Loucy (cell line): ENCODE results near the gene WDR33.

Source experiments
- H2AFZ ChIP-seq: fragments of 200-600 bp; sonication (generic); 2 replicates; pipeline ENCODE4 v1.6.0; 2016; ENCODE audit warnings: antibody characterized with exemption, mild to moderate bottlenecking, low read length, moderate library complexity
- H3F3A ChIP-seq: fragments of 200-600 bp; 2 replicates; pipeline ENCODE4 v1.6.0; 2016; ENCODE audit warnings: antibody characterized with exemption, low read depth, mild to moderate bottlenecking
- H3K27me3 ChIP-seq: fragments of 200-600 bp; sonication (generic); 2 replicates; pipeline ENCODE4 v1.6.1; 2014; ENCODE audit warnings: low read length, mild to moderate bottlenecking; ENCODE audit not compliant: insufficient read depth, poor library complexity, severe bottlenecking
- H3K36me3 ChIP-seq: fragments of 200-600 bp; sonication (generic); 2 replicates; pipeline ENCODE4 v1.6.1; 2016; ENCODE audit warnings: low read length; ENCODE audit not compliant: insufficient read depth
- H3K4me1 ChIP-seq: fragments of 200-600 bp; sonication (generic); 2 replicates; pipeline ENCODE4 v1.5.1; 2014; ENCODE audit warnings: low read length, mild to moderate bottlenecking; ENCODE audit not compliant: insufficient read depth, poor library complexity, severe bottlenecking
- H3K4me2 ChIP-seq: fragments of 200-600 bp; sonication (generic); 2 replicates; pipeline ENCODE4 v1.6.0; 2014; ENCODE audit warnings: antibody characterized with exemption, low read length, low read depth, mild to moderate bottlenecking; ENCODE audit not compliant: poor library complexity, severe bottlenecking
- H3K4me3 ChIP-seq: fragments of 200-600 bp; sonication (generic); 2 replicates; pipeline ENCODE4 v1.5.1; 2014; ENCODE audit warnings: low read length, mild to moderate bottlenecking, mixed read lengths; ENCODE audit not compliant: poor library complexity, severe bottlenecking
- H3K79me2 ChIP-seq: fragments of 200-600 bp; sonication (generic); 2 replicates; pipeline ENCODE4 v1.6.1; 2014; ENCODE audit warnings: low read length; ENCODE audit not compliant: insufficient read depth
- H3K9ac ChIP-seq: fragments of 200-600 bp; sonication (generic); 2 replicates; pipeline ENCODE4 v1.6.0; 2014; ENCODE audit warnings: mild to moderate bottlenecking, low read depth, low read length, moderate library complexity; ENCODE audit not compliant: poor library complexity, severe bottlenecking
- H3K9me2 ChIP-seq: fragments of 200-600 bp; sonication (generic); replicated peaks from 2 replicates; pipeline ENCODE4 v1.6.1; 2016; ENCODE audit warnings: low read depth, low read length, mixed read lengths
- H3K9me3 ChIP-seq: fragments of 200-600 bp; sonication (generic); 2 replicates; pipeline ENCODE4 v1.6.1; 2014; ENCODE audit warnings: mild to moderate bottlenecking, antibody characterized with exemption, low read length, low read depth; ENCODE audit not compliant: insufficient read depth
- H4K20me1 ChIP-seq: fragments of 200-600 bp; sonication (generic); 2 replicates; pipeline ENCODE4 v1.6.0; 2014; ENCODE audit warnings: antibody characterized with exemption, low read length, mild to moderate bottlenecking; ENCODE audit not compliant: insufficient read depth, poor library complexity, severe bottlenecking
- EZH2phosphoT487 ChIP-seq: fragments of 200-600 bp; IDR thresholded peaks from 2 replicates; pipeline ENCODE4 v1.6.1; 2018; ENCODE audit warnings: antibody characterized with exemption, mild to moderate bottlenecking, moderate library complexity, borderline replicate concordance
- TF ChIP-seq, protein P1 (sequence below): fragments of 200-600 bp; sonication (generic); conservative IDR thresholded peaks from 2 replicates; pipeline ENCODE4 v1.5.1; 2014; ENCODE audit warnings: mild to moderate bottlenecking, antibody characterized with exemption, low read length

Gene WDR33

DNA sequence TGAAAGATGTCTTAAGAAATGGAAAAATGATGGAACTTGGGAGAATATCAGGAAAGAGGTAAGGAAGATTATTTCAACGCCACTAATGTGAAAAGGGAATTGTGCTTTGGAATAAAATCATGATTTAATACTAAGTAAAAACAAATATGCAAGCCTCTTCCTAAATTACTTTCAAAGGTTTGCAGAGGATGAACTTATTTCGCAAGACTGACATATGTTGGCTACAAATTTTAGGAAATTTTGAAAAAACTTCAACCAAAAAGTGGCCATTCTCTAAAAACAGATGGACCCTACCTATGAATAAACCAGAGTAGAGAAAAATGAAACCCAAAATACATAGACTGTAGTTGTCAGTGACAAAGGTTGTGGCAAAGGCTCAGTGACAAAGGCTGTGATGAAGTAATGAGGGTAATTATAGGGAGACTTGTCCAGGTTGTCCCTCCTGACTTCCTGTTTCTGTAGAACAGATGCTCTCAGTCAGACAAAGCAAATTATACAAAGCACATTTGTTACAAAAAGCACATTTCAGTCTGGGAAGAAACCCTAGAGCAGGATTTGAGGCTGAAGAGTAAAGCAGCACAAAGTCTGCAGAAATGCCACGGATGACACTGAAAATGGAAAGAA, 70.2 kb downstream of the WDR33 start:
- H3K27me3 ChIP-seq, result no peaks in the 10 kb centered on the region
- no peaks in the 10 kb centered on the region for H3K9me2 ChIP-seq
- H3K4me3 ChIP-seq, result no peak overlapping the region
- H3K9me3 ChIP-seq, result no peaks in the 10 kb centered on the region
- H2AFZ ChIP-seq, result no peak overlapping the region
- H3K9ac ChIP-seq, result no peak overlapping the region
- H3K79me2 ChIP-seq, result no peaks in the 10 kb centered on the region
- no peaks in the 10 kb centered on the region for H4K20me1 ChIP-seq
- H3K36me3 ChIP-seq, result peaks cover 17% of the 10 kb centered on the region; the same call in 1 of the 2 replicates
- TF ChIP-seq, protein P1, sequence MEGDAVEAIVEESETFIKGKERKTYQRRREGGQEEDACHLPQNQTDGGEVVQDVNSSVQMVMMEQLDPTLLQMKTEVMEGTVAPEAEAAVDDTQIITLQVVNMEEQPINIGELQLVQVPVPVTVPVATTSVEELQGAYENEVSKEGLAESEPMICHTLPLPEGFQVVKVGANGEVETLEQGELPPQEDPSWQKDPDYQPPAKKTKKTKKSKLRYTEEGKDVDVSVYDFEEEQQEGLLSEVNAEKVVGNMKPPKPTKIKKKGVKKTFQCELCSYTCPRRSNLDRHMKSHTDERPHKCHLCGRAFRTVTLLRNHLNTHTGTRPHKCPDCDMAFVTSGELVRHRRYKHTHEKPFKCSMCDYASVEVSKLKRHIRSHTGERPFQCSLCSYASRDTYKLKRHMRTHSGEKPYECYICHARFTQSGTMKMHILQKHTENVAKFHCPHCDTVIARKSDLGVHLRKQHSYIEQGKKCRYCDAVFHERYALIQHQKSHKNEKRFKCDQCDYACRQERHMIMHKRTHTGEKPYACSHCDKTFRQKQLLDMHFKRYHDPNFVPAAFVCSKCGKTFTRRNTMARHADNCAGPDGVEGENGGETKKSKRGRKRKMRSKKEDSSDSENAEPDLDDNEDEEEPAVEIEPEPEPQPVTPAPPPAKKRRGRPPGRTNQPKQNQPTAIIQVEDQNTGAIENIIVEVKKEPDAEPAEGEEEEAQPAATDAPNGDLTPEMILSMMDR, result no peak
- no peak for TF ChIP-seq EZH2phosphoT487
- H3K4me2 ChIP-seq, result no peak overlapping the region
- no peaks in the 10 kb centered on the region for H3K4me1 ChIP-seq
- H3F3A ChIP-seq, result no peaks in the 10 kb centered on the region

DNA sequence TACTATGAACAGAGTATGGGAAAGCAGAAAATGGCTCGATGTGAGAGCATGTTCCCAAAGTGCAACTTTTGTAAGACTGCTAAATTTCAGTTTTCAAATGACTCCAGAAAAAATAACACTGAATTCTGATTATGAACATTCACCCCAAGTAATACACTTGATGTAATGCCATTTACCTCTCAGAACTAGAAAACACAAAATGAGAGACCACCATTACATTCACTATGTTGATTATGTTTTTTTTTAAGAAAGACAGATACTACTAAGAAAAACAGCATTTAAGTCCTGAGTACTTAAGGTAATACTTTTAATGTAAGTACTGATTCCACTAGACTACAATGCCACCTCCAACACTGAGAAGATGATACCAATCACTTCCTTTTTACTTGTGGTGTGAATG, 71.2 kb downstream of the WDR33 start:
- H3K9me3 ChIP-seq, result no peaks in the 10 kb centered on the region
- H3K36me3 ChIP-seq, result peaks cover 13% of the 10 kb centered on the region; the same call in 1 of the 2 replicates
- no peak overlapping the region for H3K4me3 ChIP-seq
- no peak overlapping the region for H3K4me2 ChIP-seq
- H3K9ac ChIP-seq, result no peak overlapping the region
- TF ChIP-seq EZH2phosphoT487, result no peak
- TF ChIP-seq, protein P1, result no peak
- no peaks in the 10 kb centered on the region for H4K20me1 ChIP-seq
- H3K9me2 ChIP-seq, result no peaks in the 10 kb centered on the region
- H2AFZ ChIP-seq, result no peak overlapping the region
- H3F3A ChIP-seq, result no peaks in the 10 kb centered on the region
- H3K79me2 ChIP-seq, result no peaks in the 10 kb centered on the region
- no peaks in the 10 kb centered on the region for H3K4me1 ChIP-seq
- no peaks in the 10 kb centered on the region for H3K27me3 ChIP-seq

DNA sequence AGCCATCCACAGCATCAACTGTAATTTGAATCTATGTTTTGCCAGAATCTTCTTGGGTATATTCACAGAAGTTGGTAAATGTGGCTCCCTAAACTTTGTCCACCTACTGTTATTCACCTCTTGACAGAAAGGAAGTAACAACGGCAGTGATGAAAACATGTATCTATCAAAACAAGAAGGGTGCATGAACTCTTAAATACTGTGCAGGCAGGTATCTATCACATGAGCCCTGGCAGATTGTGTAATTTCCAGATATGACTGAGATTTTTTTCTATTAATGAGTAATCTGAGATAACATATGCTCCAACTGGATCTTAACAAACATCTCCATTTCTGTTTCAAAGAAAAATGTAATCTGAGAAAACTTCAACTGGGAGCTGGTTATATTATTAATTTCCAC, 73.1 kb downstream of the WDR33 start:
- TF ChIP-seq, protein P1, result no peak
- TF ChIP-seq EZH2phosphoT487, result no peak
- Histone ChIP-seq H3K4me3 (no peak overlapping the region), H3K4me2 (no peak overlapping the region), H4K20me1 (no peaks in the 10 kb centered on the region), H3F3A (no peaks in the 10 kb centered on the region), H2AFZ (no peak overlapping the region), H3K9ac (no peak overlapping the region), H3K27me3 (no peaks in the 10 kb centered on the region), H3K9me2 (no peaks in the 10 kb centered on the region), H3K9me3 (no peaks in the 10 kb centered on the region), H3K36me3 (0 out of 2 replicates have a peak, but pooled peaks cover 10% of the 10 kb centered on the region), H3K4me1 (no peaks in the 10 kb centered on the region), H3K79me2 (no peaks in the 10 kb centered on the region)
